Measurements from ENCODE around the gene ASIC2. TPM values are rescaled to one million over a fixed set of nuclear protein-coding genes. Genes with fewer than 3 reads are reported as not detected.
A peak's percentile ranks its signal among the peaks of the same experiment; 100 is the strongest.

ASIC2 gene
- total and polyA plus RNA-seq, 9 donors, result under 0.01 to 0.71 (median 0.16) TPM

GRCh38 chr17:33055746-33056145, 237.3 kb downstream of the ASIC2 start:
- Histone ChIP-seq H3K27me3 (ENCODE audit: control insufficient read depth, insufficient read depth, low read length) (peaks cover 7% of the 10 kb centered on the region), H3K4me1 (ENCODE audit: control insufficient read depth, insufficient read depth, low read length) (no peaks in the 10 kb centered on the region), H3K36me3 (ENCODE audit: control insufficient read depth, insufficient read depth, low read length) (no peaks in the 10 kb centered on the region), H3K4me3 (ENCODE audit: low read length) (no peak overlapping the region), H3K27ac (ENCODE audit: low read length) (no peak overlapping the region), H3K9me3 (replicated peaks; ENCODE audit: control insufficient read depth, low read depth, low read length) (no peaks in the 10 kb centered on the region)
- WGBS (ENCODE audit: insufficient coverage), result 38% methylated on average over 3 of the region's 9 CpGs
- no peak for DNase-seq

- no peaks in the 10 kb centered on the region for H3K36me3 ChIP-seq (ENCODE audit: control insufficient read depth, insufficient read depth, low read length)
- no peak overlapping the region for H3K4me3 ChIP-seq (ENCODE audit: low read length)
- no peak overlapping the region for H3K27ac ChIP-seq (ENCODE audit: low read length)
- no peak for DNase-seq
- peaks cover 7% of the 10 kb centered on the region for H3K27me3 ChIP-seq (ENCODE audit: control insufficient read depth, insufficient read depth, low read length)
- H3K4me1 ChIP-seq (ENCODE audit: control insufficient read depth, insufficient read depth, low read length), result no peaks in the 10 kb centered on the region
- H3K9me3 ChIP-seq (replicated peaks; ENCODE audit: control insufficient read depth, low read depth, low read length), result no peaks in the 10 kb centered on the region
- WGBS (ENCODE audit: insufficient coverage), result 34% methylated on average over 9 of the region's 9 CpGs
These were observed 237.9 kb downstream of the ASIC2 start for GRCh38 chr17:33055171-33055611.

GRCh38 chr17:33054412-33054811, 238.7 kb downstream of the ASIC2 start:
- Histone ChIP-seq H3K9me3 (replicated peaks; ENCODE audit: control insufficient read depth, low read depth, low read length) (no peaks in the 10 kb centered on the region), H3K4me1 (ENCODE audit: control insufficient read depth, insufficient read depth, low read length) (no peaks in the 10 kb centered on the region), H3K36me3 (ENCODE audit: control insufficient read depth, insufficient read depth, low read length) (no peaks in the 10 kb centered on the region), H3K4me3 (ENCODE audit: low read length) (no peak overlapping the region), H3K27me3 (ENCODE audit: control insufficient read depth, insufficient read depth, low read length) (peaks cover 10% of the 10 kb centered on the region), H3K27ac (ENCODE audit: low read length) (no peak overlapping the region)
- no peak for DNase-seq
- WGBS (ENCODE audit: insufficient coverage), result no CpG with 5 or more reads among the region's 5 CpGs

- Histone ChIP-seq H3K27me3 (ENCODE audit: control insufficient read depth, insufficient read depth, low read length) (peaks cover 10% of the 10 kb centered on the region), H3K4me1 (ENCODE audit: control insufficient read depth, insufficient read depth, low read length) (no peaks in the 10 kb centered on the region), H3K27ac (ENCODE audit: low read length) (no peak overlapping the region), H3K9me3 (replicated peaks; ENCODE audit: control insufficient read depth, low read depth, low read length) (no peaks in the 10 kb centered on the region), H3K4me3 (ENCODE audit: low read length) (no peak overlapping the region), H3K36me3 (ENCODE audit: control insufficient read depth, insufficient read depth, low read length) (no peaks in the 10 kb centered on the region)
- WGBS (ENCODE audit: insufficient coverage), result 85% methylated on average over 2 of the region's 2 CpGs
- DNase-seq, result no peak
These were observed 239.4 kb downstream of the ASIC2 start for GRCh38 chr17:33053676-33054075.

GRCh38 chr17:33052856-33053255, 240.2 kb downstream of the ASIC2 start:
- no peak overlapping the region for H3K4me3 ChIP-seq (ENCODE audit: low read length)
- no peak overlapping the region for H3K27ac ChIP-seq (ENCODE audit: low read length)
- no peaks in the 10 kb centered on the region for H3K4me1 ChIP-seq (ENCODE audit: control insufficient read depth, insufficient read depth, low read length)
- H3K36me3 ChIP-seq (ENCODE audit: control insufficient read depth, insufficient read depth, low read length), result no peaks in the 10 kb centered on the region
- DNase-seq, result no peak
- H3K27me3 ChIP-seq (ENCODE audit: control insufficient read depth, insufficient read depth, low read length), result peaks cover 10% of the 10 kb centered on the region
- H3K9me3 ChIP-seq (replicated peaks; ENCODE audit: control insufficient read depth, low read depth, low read length), result no peaks in the 10 kb centered on the region
- 100% methylated on average over 1 of the region's 4 CpGs for WGBS (ENCODE audit: insufficient coverage)

GRCh38 chr17:33050611-33051140, 242.4 kb downstream of the ASIC2 start:
- Histone ChIP-seq H3K4me1 (ENCODE audit: control insufficient read depth, insufficient read depth, low read length) (no peaks in the 10 kb centered on the region), H3K36me3 (ENCODE audit: control insufficient read depth, insufficient read depth, low read length) (no peaks in the 10 kb centered on the region), H3K27me3 (ENCODE audit: control insufficient read depth, insufficient read depth, low read length) (peaks cover 10% of the 10 kb centered on the region), H3K4me3 (ENCODE audit: low read length) (no peak overlapping the region), H3K9me3 (replicated peaks; ENCODE audit: control insufficient read depth, low read depth, low read length) (no peaks in the 10 kb centered on the region), H3K27ac (ENCODE audit: low read length) (no peak overlapping the region)
- no CpG with 5 or more reads among the region's 1 CpG for WGBS (ENCODE audit: insufficient coverage)
- no peak for DNase-seq

GRCh38 chr17:33049781-33050414, 243.2 kb downstream of the ASIC2 start:
- WGBS (ENCODE audit: insufficient coverage), result 54% methylated on average over 5 of the region's 11 CpGs
- H3K36me3 ChIP-seq (ENCODE audit: control insufficient read depth, insufficient read depth, low read length), result no peaks in the 10 kb centered on the region
- no peak overlapping the region for H3K4me3 ChIP-seq (ENCODE audit: low read length)
- peaks cover 9% of the 10 kb centered on the region for H3K27me3 ChIP-seq (ENCODE audit: control insufficient read depth, insufficient read depth, low read length)
- H3K4me1 ChIP-seq (ENCODE audit: control insufficient read depth, insufficient read depth, low read length), result no peaks in the 10 kb centered on the region
- H3K9me3 ChIP-seq (replicated peaks; ENCODE audit: control insufficient read depth, low read depth, low read length), result no peaks in the 10 kb centered on the region
- no peak overlapping the region for H3K27ac ChIP-seq (ENCODE audit: low read length)
- peak; percentile 20 for DNase-seq

GRCh38 chr17:33046361-33047255, 246.5 kb downstream of the ASIC2 start:
- WGBS (ENCODE audit: insufficient coverage), result 37% methylated on average over 7 of the region's 10 CpGs
- no peaks in the 10 kb centered on the region for H3K4me1 ChIP-seq (ENCODE audit: control insufficient read depth, insufficient read depth, low read length)
- DNase-seq, result no peak
- no peaks in the 10 kb centered on the region for H3K36me3 ChIP-seq (ENCODE audit: control insufficient read depth, insufficient read depth, low read length)
- no peak overlapping the region for H3K4me3 ChIP-seq (ENCODE audit: low read length)
- peaks cover 5% of the 10 kb centered on the region for H3K27me3 ChIP-seq (ENCODE audit: control insufficient read depth, insufficient read depth, low read length)
- H3K27ac ChIP-seq (ENCODE audit: low read length), result no peak overlapping the region
- H3K9me3 ChIP-seq (replicated peaks; ENCODE audit: control insufficient read depth, low read depth, low read length), result no peaks in the 10 kb centered on the region

- no peaks in the 10 kb centered on the region for H3K36me3 ChIP-seq (ENCODE audit: control insufficient read depth, insufficient read depth, low read length)
- H3K4me3 ChIP-seq (ENCODE audit: low read length), result no peak overlapping the region
- DNase-seq, result no peak
- no peaks in the 10 kb centered on the region for H3K9me3 ChIP-seq (replicated peaks; ENCODE audit: control insufficient read depth, low read depth, low read length)
- no peak overlapping the region for H3K27ac ChIP-seq (ENCODE audit: low read length)
- WGBS (ENCODE audit: insufficient coverage), result 84% methylated on average over 5 of the region's 11 CpGs
- H3K27me3 ChIP-seq (ENCODE audit: control insufficient read depth, insufficient read depth, low read length), result peaks cover 5% of the 10 kb centered on the region
- H3K4me1 ChIP-seq (ENCODE audit: control insufficient read depth, insufficient read depth, low read length), result no peaks in the 10 kb centered on the region
These were observed 247.9 kb downstream of the ASIC2 start for GRCh38 chr17:33045216-33045615.

GRCh38 chr17:33044771-33045170, 248.3 kb downstream of the ASIC2 start:
- 76% methylated on average over 3 of the region's 3 CpGs for WGBS (ENCODE audit: insufficient coverage)
- H3K9me3 ChIP-seq (replicated peaks; ENCODE audit: control insufficient read depth, low read depth, low read length), result no peaks in the 10 kb centered on the region

More at GRCh38 chr17:33044771-33045170, 248.3 kb downstream of the ASIC2 start:
- DNase-seq, result no peak
- no peaks in the 10 kb centered on the region for H3K4me1 ChIP-seq (ENCODE audit: control insufficient read depth, insufficient read depth, low read length)
- peaks cover 3% of the 10 kb centered on the region for H3K27me3 ChIP-seq (ENCODE audit: control insufficient read depth, insufficient read depth, low read length)
- H3K36me3 ChIP-seq (ENCODE audit: control insufficient read depth, insufficient read depth, low read length), result no peaks in the 10 kb centered on the region
- no peak overlapping the region for H3K4me3 ChIP-seq (ENCODE audit: low read length)
- no peak overlapping the region for H3K27ac ChIP-seq (ENCODE audit: low read length)

All from muscle of leg (tissue), 11 donors.